GM12872 (cell line): ENCODE data around the gene PPP1R9B.

Source experiments
- TF ChIP-seq, protein P1 (sequence below): IDR thresholded peaks from 3 replicates; pipeline ENCODE4 v1.5.1; 2011; ENCODE audit warnings: low read depth, mild to moderate bottlenecking, low read length, moderate library complexity; ENCODE audit not compliant: insufficient read depth

PPP1R9B gene

DNA sequence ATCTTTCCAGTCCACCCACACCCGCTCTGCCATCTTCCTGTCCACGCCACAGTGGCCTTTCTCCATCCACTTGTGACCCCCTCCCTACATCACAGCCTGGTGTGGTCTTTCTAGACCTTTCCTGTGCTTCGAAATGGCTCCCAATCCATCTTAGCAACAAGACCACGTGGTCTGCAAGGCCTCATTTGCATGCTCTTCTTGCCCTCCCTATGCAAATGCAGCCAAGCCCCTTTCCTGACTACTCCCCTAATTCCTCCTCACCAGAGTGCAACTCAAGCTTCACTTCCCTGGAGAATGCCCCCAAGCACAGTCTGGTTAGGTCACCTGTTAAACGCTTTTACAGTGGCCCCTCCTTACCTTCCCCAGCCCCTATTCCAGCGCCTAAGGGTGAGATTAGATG lies 6.1 kb downstream of the PPP1R9B start:
- TF ChIP-seq, protein P1, sequence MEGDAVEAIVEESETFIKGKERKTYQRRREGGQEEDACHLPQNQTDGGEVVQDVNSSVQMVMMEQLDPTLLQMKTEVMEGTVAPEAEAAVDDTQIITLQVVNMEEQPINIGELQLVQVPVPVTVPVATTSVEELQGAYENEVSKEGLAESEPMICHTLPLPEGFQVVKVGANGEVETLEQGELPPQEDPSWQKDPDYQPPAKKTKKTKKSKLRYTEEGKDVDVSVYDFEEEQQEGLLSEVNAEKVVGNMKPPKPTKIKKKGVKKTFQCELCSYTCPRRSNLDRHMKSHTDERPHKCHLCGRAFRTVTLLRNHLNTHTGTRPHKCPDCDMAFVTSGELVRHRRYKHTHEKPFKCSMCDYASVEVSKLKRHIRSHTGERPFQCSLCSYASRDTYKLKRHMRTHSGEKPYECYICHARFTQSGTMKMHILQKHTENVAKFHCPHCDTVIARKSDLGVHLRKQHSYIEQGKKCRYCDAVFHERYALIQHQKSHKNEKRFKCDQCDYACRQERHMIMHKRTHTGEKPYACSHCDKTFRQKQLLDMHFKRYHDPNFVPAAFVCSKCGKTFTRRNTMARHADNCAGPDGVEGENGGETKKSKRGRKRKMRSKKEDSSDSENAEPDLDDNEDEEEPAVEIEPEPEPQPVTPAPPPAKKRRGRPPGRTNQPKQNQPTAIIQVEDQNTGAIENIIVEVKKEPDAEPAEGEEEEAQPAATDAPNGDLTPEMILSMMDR = no peak

DNA sequence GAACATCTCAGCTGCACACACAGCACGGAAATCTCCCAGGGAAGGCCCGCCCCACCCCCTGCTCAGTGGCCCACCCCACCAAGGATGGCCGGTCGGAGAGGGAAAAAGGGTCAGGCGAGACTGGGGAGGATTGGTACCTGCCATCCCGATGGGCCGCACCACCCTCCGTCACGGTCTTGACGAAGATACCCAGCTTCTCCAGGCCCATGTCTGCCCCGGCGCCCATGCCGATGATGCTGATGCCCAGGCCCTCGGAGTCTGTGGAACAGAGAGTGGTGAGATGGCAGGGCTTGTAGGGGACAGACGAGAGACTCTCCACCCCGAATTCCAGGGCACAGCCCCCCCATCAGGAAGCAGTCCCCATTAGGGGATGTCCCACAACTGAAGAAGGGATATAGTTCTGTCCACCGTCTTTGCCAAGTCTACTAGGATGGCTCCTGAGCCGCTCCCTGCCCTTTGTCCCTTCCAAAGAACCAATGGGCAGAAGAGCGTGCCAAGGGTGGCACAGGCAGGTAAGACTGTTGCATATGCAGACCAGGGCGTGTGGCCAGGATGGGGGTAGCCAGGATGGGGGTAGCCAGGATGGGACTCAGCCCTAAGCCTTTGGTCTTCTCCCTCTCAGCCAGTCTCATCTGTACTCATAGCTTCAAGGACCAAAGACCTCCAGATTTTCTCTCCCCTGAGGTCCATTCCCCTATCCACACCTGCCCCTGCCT lies 6.9 kb downstream of the PPP1R9B start:
- TF ChIP-seq, protein P1 = no peak

DNA sequence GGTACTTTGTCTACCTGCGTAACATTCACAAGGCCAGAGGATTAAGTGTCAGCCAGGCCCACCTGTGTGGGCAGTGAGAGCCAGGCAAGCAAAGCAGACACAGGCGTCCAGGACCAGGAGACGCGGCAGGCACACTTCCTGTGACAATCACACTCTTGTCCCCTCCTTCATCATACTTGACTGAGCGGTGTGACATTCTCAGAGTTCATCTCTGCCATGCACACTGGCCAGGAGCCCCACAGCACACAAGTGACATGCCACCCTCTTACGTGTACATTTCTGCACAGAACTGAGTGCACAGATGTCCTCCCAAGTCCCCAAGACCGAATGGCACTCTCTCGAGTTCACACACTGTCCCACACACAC lies 8.7 kb downstream of the PPP1R9B start:
- TF ChIP-seq, protein P1 = no peak

DNA sequence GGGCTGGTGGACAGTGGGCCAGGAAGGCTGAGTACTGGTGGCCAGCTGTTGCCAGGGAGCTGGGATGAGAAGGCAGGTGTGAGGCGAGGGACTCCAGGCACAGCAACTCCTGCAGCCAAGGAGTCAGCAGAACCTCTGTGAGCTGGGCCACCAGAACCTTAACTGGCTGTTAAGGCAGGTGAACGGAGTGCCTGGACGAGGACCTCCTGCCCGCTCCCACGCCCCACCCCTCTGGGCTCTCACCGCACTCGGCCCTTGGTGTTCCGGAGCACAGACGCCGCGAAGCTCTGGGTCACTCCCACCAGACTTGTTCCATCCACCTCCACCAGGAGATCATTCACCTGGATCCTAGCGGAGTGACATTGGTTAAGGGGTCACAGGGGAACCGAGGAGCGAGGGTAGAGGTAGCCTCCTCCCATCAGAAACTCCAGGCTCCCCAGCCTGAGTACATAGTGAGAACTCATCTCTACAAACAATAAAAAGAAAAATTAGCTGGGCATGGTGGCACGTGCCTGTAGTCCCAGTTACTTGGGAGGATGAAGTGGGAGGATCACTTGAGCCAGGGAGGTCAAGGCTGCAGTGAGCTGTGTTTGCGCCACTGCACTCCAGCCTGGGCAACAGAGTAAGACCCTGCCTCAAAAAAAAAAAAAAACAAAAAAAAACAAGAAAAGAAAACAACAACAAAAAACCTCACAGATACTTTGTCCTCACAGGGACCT lies 9.3 kb downstream of the PPP1R9B start:
- TF ChIP-seq, protein P1 = no peak

DNA sequence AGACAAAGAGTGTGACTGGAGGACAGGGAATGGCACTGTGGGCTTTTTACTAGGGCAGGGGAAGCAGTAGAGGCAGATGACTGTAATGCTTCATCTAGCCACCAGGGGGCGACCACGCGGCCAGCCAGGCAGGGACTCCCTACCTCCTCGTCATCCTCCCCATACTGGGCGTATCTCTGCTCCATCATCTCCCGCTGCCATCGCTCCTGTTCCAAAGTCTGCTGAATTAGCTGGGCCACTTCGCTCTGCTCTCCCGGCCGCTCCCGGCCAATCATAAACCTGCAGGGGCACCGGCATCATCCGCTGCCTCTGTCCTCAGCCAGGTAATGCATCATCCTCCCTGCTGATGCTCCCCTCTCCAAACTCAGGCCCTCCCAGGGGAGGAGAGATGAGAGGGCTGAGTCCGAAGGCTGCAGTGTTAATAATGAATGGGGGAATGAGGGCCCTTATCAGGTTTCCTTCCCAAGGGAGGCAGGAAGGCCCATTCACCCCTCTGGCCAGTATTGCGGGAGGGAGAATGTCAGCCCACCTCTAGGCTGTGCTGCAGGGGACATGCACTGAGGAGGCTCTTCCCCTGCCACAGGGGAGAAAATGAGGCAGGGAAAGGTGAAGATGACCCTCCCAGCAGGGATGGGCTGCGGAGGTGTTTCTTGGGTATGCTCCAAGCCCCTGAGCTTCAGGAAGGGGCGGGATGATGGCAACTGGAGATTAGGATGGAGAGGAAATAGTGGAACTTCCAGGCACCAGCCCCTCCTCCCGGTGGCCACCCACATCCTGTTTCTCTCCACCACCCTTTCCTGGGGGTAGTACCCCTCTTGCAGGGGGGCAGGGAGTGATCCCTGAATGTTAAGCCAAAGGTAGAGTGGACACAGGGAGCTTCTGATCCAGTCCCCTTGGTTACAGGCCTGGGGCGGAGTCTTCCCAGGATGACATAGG lies 10.3 kb downstream of the PPP1R9B start:
- TF ChIP-seq, protein P1 = peak; percentile 99

DNA sequence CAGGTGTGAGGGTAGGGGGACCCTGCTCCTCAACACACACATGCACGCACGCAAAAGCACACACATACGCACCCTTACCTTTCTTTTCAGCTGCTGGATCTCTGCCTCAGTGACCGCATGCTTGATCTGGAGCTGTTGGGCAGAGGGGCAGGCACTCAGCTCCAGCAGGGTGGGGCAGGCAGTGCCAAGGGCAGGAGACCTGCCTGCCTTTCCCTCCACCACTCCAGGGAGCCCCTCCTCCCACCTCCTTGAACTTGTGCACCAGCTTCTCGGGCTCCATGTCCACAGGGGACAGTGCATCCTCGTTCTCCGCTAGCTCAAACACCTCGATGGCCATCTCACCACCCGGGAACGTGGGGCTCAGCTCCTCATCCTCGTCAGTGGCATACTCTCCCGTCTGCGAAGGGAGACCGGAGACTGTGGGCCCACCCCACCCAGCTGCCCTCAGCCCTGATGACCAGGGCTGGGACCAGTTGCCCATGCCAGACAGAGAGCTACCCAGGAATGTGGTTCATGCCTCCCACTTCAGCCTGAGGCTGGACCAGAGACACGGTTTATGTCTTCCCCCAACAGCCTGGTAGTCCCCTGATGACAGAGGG lies 11.2 kb downstream of the PPP1R9B start:
- TF ChIP-seq, protein P1 = no peak
